HepG2 (cell line): ENCODE data around the gene PPM1H.

Source experiments
- GATAD1 ChIP-seq: IDR thresholded peaks from 2 replicates; pipeline ENCODE4 v1.6.1; 2016; ENCODE audit warnings: missing genetic modification reagents, missing compliant biosample characterization
- IKZF1 ChIP-seq: fragments of 450-650 bp; IDR thresholded peaks from 2 replicates; pipeline ENCODE4 v1.7.1; 2016
- KDM4B ChIP-seq: sonication (generic); formaldehyde crosslinking; IDR thresholded peaks from 2 replicates; pipeline ENCODE4 v1.4.0; 2020; ENCODE audit warnings: missing genetic modification reagents
- KLF15 ChIP-seq: sonication (generic); formaldehyde crosslinking; IDR thresholded peaks from 2 replicates; pipeline ENCODE4 v1.8.1; 2023; ENCODE audit warnings: borderline replicate concordance, mild to moderate bottlenecking, inconsistent platforms, missing genetic modification reagents, mixed read lengths
- MED1 ChIP-seq: sonication (generic); formaldehyde crosslinking; IDR thresholded peaks from 2 replicates; pipeline ENCODE4 v1.4.0; 2020; ENCODE audit warnings: missing genetic modification reagents
- MXI1 ChIP-seq: IDR thresholded peaks from 3 replicates; pipeline ENCODE4 v1.6.1; 2012; ENCODE audit warnings: low read depth, low read length, inconsistent platforms, borderline replicate concordance
- NFE2L2 ChIP-seq: fragments of 150-350 bp; IDR thresholded peaks from 2 replicates; pipeline ENCODE4 v1.6.1; 2014; ENCODE audit warnings: low read length
- POLR2A ChIP-seq, 2 experiments: IDR thresholded peaks; 2 replicates each; pipeline ENCODE4 v1.6.1; 2011; ENCODE audit warnings: low read depth in 2 of 2, low read length in 2 of 2, mild to moderate bottlenecking in 1 of 2, moderate library complexity in 1 of 2; ENCODE audit not compliant: insufficient read depth in 1 of 2
- ZKSCAN8 ChIP-seq: IDR thresholded peaks from 2 replicates; pipeline ENCODE4 v1.6.1; 2016; ENCODE audit warnings: borderline replicate concordance, missing genetic modification reagents, missing compliant biosample characterization
- ZNF619 ChIP-seq: sonication (generic); formaldehyde crosslinking; IDR thresholded peaks from 2 replicates; pipeline ENCODE4 v1.4.0; 2020; ENCODE audit warnings: mild to moderate bottlenecking, missing genetic modification reagents
- TF ChIP-seq, protein P1 (sequence below): sonication (generic); formaldehyde crosslinking; IDR thresholded peaks from 2 replicates; pipeline ENCODE4 v1.5.0; 2020; ENCODE audit warnings: mild to moderate bottlenecking, missing genetic modification reagents, moderate library complexity

- TF ChIP-seq NFE2L2 = no peak
- TF ChIP-seq KLF15 (CRISPR knock-in tag) = no peak
- no peak for TF ChIP-seq POLR2A (IDR thresholded peaks at IDR 0.05; ENCODE audit: insufficient read depth in 1 of 2, low read depth in 2 of 2, low read length in 2 of 2)
- TF ChIP-seq, protein P1, sequence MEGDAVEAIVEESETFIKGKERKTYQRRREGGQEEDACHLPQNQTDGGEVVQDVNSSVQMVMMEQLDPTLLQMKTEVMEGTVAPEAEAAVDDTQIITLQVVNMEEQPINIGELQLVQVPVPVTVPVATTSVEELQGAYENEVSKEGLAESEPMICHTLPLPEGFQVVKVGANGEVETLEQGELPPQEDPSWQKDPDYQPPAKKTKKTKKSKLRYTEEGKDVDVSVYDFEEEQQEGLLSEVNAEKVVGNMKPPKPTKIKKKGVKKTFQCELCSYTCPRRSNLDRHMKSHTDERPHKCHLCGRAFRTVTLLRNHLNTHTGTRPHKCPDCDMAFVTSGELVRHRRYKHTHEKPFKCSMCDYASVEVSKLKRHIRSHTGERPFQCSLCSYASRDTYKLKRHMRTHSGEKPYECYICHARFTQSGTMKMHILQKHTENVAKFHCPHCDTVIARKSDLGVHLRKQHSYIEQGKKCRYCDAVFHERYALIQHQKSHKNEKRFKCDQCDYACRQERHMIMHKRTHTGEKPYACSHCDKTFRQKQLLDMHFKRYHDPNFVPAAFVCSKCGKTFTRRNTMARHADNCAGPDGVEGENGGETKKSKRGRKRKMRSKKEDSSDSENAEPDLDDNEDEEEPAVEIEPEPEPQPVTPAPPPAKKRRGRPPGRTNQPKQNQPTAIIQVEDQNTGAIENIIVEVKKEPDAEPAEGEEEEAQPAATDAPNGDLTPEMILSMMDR = no peak
- no peak for TF ChIP-seq GATAD1
- no peak for TF ChIP-seq ZKSCAN8 (CRISPR knock-in tag)
- no peak for TF ChIP-seq ZNF619 (CRISPR knock-in tag)
- TF ChIP-seq IKZF1 = no peak
- TF ChIP-seq MXI1 = no peak
- no peak for TF ChIP-seq KDM4B (CRISPR knock-in tag)
- no peak for TF ChIP-seq MED1 (CRISPR knock-in tag)
These were observed 277.7 kb downstream of the PPM1H start for GRCh38 chr12:62657363-62657632.
